Glutamatergic neuron (in vitro differentiated cells): ENCODE data around the gene NPHS2. TPM values are rescaled to one million over a fixed set of nuclear protein-coding genes. Genes with fewer than 3 reads are reported as not detected.

Experiments
- DNase-seq: peaks from one replicate; pipeline ENCODE4 v3.0.0; 2022
- H3K27ac Mint-ChIP-seq: one replicate; pipeline ENCODE4 v1.8.0; 2020; ENCODE audit warnings: mild to moderate bottlenecking, mixed read lengths, inconsistent platforms; ENCODE audit not compliant: unreplicated experiment
- H3K27me3 Mint-ChIP-seq: one replicate; pipeline ENCODE4 v1.8.0; 2020; ENCODE audit warnings: mild to moderate bottlenecking, moderate library complexity, mixed read lengths, inconsistent platforms; ENCODE audit not compliant: unreplicated experiment
- H3K36me3 Mint-ChIP-seq: one replicate; pipeline ENCODE4 v1.8.0; 2020; ENCODE audit warnings: mild to moderate bottlenecking, mixed read lengths, inconsistent platforms; ENCODE audit not compliant: unreplicated experiment
- H3K4me1 Mint-ChIP-seq: one replicate; pipeline ENCODE4 v1.8.0; 2020; ENCODE audit warnings: mild to moderate bottlenecking, low read depth, mixed read lengths, inconsistent platforms; ENCODE audit not compliant: unreplicated experiment
- H3K4me3 Mint-ChIP-seq: one replicate; pipeline ENCODE4 v1.8.0; 2020; ENCODE audit warnings: mild to moderate bottlenecking, mixed read lengths, inconsistent platforms; ENCODE audit not compliant: unreplicated experiment
- H3K9me3 Mint-ChIP-seq: one replicate; pipeline ENCODE4 v1.8.0; 2020; ENCODE audit warnings: mild to moderate bottlenecking, moderate library complexity, mixed read lengths, inconsistent platforms; ENCODE audit not compliant: unreplicated experiment
- CTCF ChIP-seq: fragments of 200-600 bp; sonication (generic); IDR thresholded peaks from one replicate; pipeline ENCODE4 v1.5.0; 2021; ENCODE audit not compliant: partially characterized antibody, unreplicated experiment
- long read RNA-seq: library from polyadenylated mRNA; unstranded; transcript quantifications from one replicate; pipeline ENCODE4 v2.0.0, GENCODE V29; 2020; ENCODE audit not compliant: unreplicated experiment
- total RNA-seq: library from RNA; stranded (reverse); fragmentation: NEBNext Ultra II Directional; extraction: Animal tissue kit (Norgen Biotek cat#: 25700); gene quantifications from one replicate; pipeline ENCODE4 v1.2.1, GENCODE V29; 2021; ENCODE audit not compliant: unreplicated experiment

Gene NPHS2
- total RNA-seq: not detected
- long read RNA-seq: 0 reads

- H3K4me3 Mint-ChIP-seq: peak within 1 kb of the TSS; percentile 69
- H3K27me3 Mint-ChIP-seq: peaks cover 7% of the 10 kb centered on the region
- no peaks in the 10 kb centered on the region for H3K4me1 Mint-ChIP-seq
Observed at GRCh38 chr1:179575497-179576314, at the start of gene NPHS2. Gene NPHS2 (minus strand): TSS chr1:179575948. CDS start chr1:179575864, 84 bp downstream.

DNA sequence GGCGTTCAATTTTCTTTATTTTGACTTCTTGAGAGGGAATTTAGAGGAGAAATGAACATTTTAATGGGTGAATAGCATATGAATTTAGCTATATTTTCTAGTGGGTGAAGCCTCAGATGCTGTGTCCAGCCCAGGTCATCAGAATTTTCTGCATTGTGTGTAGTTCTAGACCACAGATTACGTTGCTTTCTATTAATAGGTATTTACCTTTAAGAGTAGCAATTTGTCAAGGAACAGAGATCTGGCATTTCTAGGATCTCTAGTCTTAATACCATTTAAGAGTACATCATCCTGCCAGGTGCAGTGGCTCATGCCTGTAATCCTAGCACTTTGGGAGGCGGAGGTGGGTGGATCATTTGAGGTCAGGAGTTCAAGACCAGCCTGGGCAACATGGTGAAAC, 36.6 kb upstream of the NPHS2 start:
- Mint-ChIP-seq H3K4me1 (no peaks in the 10 kb centered on the region), H3K4me3 (no peak overlapping the region), H3K27me3 (no peaks in the 10 kb centered on the region), H3K27ac (no peak overlapping the region), H3K9me3 (no peaks in the 10 kb centered on the region), H3K36me3 (no peaks in the 10 kb centered on the region)
- DNase-seq: no peak
- TF ChIP-seq CTCF: no peak

More at GRCh38 chr1:179575497-179576314, at the start of gene NPHS2:
- Mint-ChIP-seq H3K9me3 (peaks cover 2% of the 10 kb centered on the region), H3K27ac (no peak within 1 kb of the TSS), H3K36me3 (peaks cover 5% of the 10 kb centered on the region)
- peak; percentile 47 for DNase-seq
- no peak for TF ChIP-seq CTCF

- H3K27me3 Mint-ChIP-seq: no peaks in the 10 kb centered on the region
- TF ChIP-seq CTCF: no peak
- peaks cover 2% of the 10 kb centered on the region for H3K9me3 Mint-ChIP-seq
- H3K4me1 Mint-ChIP-seq: no peaks in the 10 kb centered on the region
- no peak for DNase-seq
- H3K4me3 Mint-ChIP-seq: no peak overlapping the region
- H3K27ac Mint-ChIP-seq: no peak overlapping the region
- peaks cover 8% of the 10 kb centered on the region for H3K36me3 Mint-ChIP-seq
Observed at GRCh38 chr1:179601093-179601492, 25.3 kb upstream of the NPHS2 start.

GRCh38 chr1:179599623-179600249, 24.0 kb upstream of the NPHS2 start:
- Mint-ChIP-seq H3K4me1 (no peaks in the 10 kb centered on the region), H3K27ac (no peak overlapping the region)

More at GRCh38 chr1:179599623-179600249, 24.0 kb upstream of the NPHS2 start:
- peaks cover 8% of the 10 kb centered on the region for H3K36me3 Mint-ChIP-seq
- TF ChIP-seq CTCF: peak; percentile 67
- DNase-seq: no peak
- H3K9me3 Mint-ChIP-seq: peaks cover 2% of the 10 kb centered on the region
- no peaks in the 10 kb centered on the region for H3K27me3 Mint-ChIP-seq
- no peak overlapping the region for H3K4me3 Mint-ChIP-seq
